H1 (cell line): Measurements from ENCODE around the gene MEMO1. TPM values are rescaled to one million over a fixed set of nuclear protein-coding genes. Genes with fewer than 3 reads are reported as not detected.

ENCODE experiments used
- CTCF ChIA-PET: fragments of 300-600 bp; sonication (Branson Sonifier 250); formaldehyde crosslinking; loops from one replicate; lab custom pipeline; 2021; ENCODE audit not compliant: partially characterized antibody; lab: Charles Lee
- POLR2A ChIA-PET: fragments of 300-600 bp; sonication (Branson Sonifier 250); formaldehyde crosslinking; loops from one replicate; lab custom pipeline; 2021; ENCODE audit warnings: inconsistent platforms; ENCODE audit not compliant: partially characterized antibody; lab: Charles Lee
- DNase-seq, 2 experiments: peaks; one replicate each; pipeline versions ENCODE4 v3.0.0 to v3.0.0-alpha.2; 2010 to 2022; ENCODE audit warnings: low spot score in 2 of 2, low read depth in 1 of 2, mixed read lengths in 1 of 2
- FAIRE-seq: peaks from 2 replicates; lab custom pipeline; 2011; peaks lifted over from hg19 to GRCh38; lab: Jason Lieb, UNC
- H2AFZ ChIP-seq: 2 replicates; pipeline ENCODE4 v1.8.1; 2012; ENCODE audit warnings: low read length, inconsistent platforms
- H2AK5ac ChIP-seq: 2 replicates; pipeline ENCODE4 v1.6.1; 2013; ENCODE audit warnings: low read depth, low read length
- H2BK120ac ChIP-seq: replicated peaks from 2 replicates; pipeline ENCODE3; 2013; ENCODE audit warnings: low read depth, low read length, inconsistent platforms
- H2BK12ac ChIP-seq: 2 replicates; pipeline ENCODE4 v1.6.1; 2013; ENCODE audit warnings: low read depth, low read length
- H2BK15ac ChIP-seq: 2 replicates; pipeline ENCODE4 v1.6.1; 2013; ENCODE audit warnings: low read length
- H2BK20ac ChIP-seq: 2 replicates; pipeline ENCODE4 v1.6.1; 2013; ENCODE audit warnings: low read length
- H2BK5ac ChIP-seq: 2 replicates; pipeline ENCODE4 v1.6.1; 2013; ENCODE audit warnings: low read depth, low read length
- H3K14ac ChIP-seq: 2 replicates; pipeline ENCODE4 v1.6.1; 2013; ENCODE audit warnings: inconsistent platforms; ENCODE audit not compliant: insufficient read length
- H3K18ac ChIP-seq: 2 replicates; pipeline ENCODE4 v1.6.1; 2013; ENCODE audit warnings: low read length; ENCODE audit errors: extremely low read depth
- H3K23ac ChIP-seq: 2 replicates; pipeline ENCODE4 v1.6.1; 2013; ENCODE audit warnings: inconsistent platforms; ENCODE audit not compliant: insufficient read length
- H3K23me2 ChIP-seq: 2 replicates; pipeline ENCODE4 v1.6.1; 2013; ENCODE audit warnings: low read depth, low read length
- H3K27ac ChIP-seq: 2 replicates; pipeline ENCODE4 v1.6.1; 2011; ENCODE audit warnings: low read depth, low read length, inconsistent platforms
- H3K27me3 ChIP-seq, 4 experiments: replicated peaks in 1 of 4; 1 replicate in 1 of 4; 2 replicates in 3 of 4; pipeline versions ENCODE4 v1.6.1 to v1.8.1; 2011 to 2013; ENCODE audit warnings: low read length in 3 of 4, mild to moderate bottlenecking in 3 of 4, inconsistent platforms in 2 of 4, mixed read lengths in 2 of 4, moderate library complexity in 1 of 4; ENCODE audit not compliant: control insufficient read depth in 3 of 4, insufficient read depth in 3 of 4; ENCODE audit errors: extremely low read depth in 1 of 4
- H3K36me3 ChIP-seq, 4 experiments: 2 replicates each; pipeline versions ENCODE4 v1.6.1 to v1.8.1; 2011 to 2013; ENCODE audit warnings: mild to moderate bottlenecking in 4 of 4, low read length in 3 of 4, moderate library complexity in 2 of 4, control low read depth in 1 of 4, inconsistent platforms in 1 of 4; ENCODE audit not compliant: insufficient read depth in 4 of 4, control insufficient read depth in 2 of 4
- H3K4ac ChIP-seq: replicated peaks from 2 replicates; pipeline ENCODE3; 2013; ENCODE audit warnings: low read length, low read depth, mixed read lengths, inconsistent platforms; ENCODE audit not compliant: insufficient read length
- H3K4me1 ChIP-seq, 4 experiments: replicated peaks in 1 of 4; 1 replicate in 1 of 4; 2 replicates in 3 of 4; pipeline versions ENCODE4 v1.6.1 to v1.8.1; 2011 to 2013; ENCODE audit warnings: low read length in 3 of 4, inconsistent platforms in 2 of 4, mixed read lengths in 1 of 4; ENCODE audit not compliant: insufficient read depth in 4 of 4, control insufficient read depth in 3 of 4
- H3K4me2 ChIP-seq, 2 experiments: 2 replicates each; pipeline versions ENCODE4 v1.6.1 to v1.8.1; 2011 to 2013; ENCODE audit warnings: low read depth in 2 of 2, low read length in 2 of 2, control low read depth in 1 of 2, inconsistent platforms in 1 of 2, mild to moderate bottlenecking in 1 of 2; ENCODE audit not compliant: insufficient read depth in 1 of 2
- H3K4me3 ChIP-seq, 4 experiments: fragments of 200-600, 300-600 bp in 1 of 4; sonication (generic), shearing (Covaris generic), sonication (Bioruptor Twin) in 1 of 4; 2 replicates each; pipeline versions ENCODE4 v1.5.1 to v1.8.1; 2011 to 2016; ENCODE audit warnings: low read length in 4 of 4, low read depth in 3 of 4, control low read depth in 2 of 4, inconsistent platforms in 2 of 4, mild to moderate bottlenecking in 2 of 4, mixed read lengths in 1 of 4, moderate library complexity in 1 of 4; ENCODE audit not compliant: insufficient read depth in 2 of 4; ENCODE audit errors: extremely low read depth in 1 of 4
- H3K56ac ChIP-seq: replicated peaks from 2 replicates; pipeline ENCODE3; 2013; ENCODE audit warnings: low read depth, mild to moderate bottlenecking, mixed read lengths, low read length, inconsistent platforms; ENCODE audit not compliant: insufficient read length
- H3K79me1 ChIP-seq: 2 replicates; pipeline ENCODE4 v1.6.1; 2013; ENCODE audit warnings: low read depth, low read length, control low read depth
- H3K79me2 ChIP-seq, 2 experiments: 2 replicates each; pipeline versions ENCODE4 v1.6.1 to v1.8.1; 2012 to 2013; ENCODE audit warnings: low read length in 2 of 2, mild to moderate bottlenecking in 2 of 2, inconsistent platforms in 1 of 2; ENCODE audit not compliant: insufficient read depth in 2 of 2, control insufficient read depth in 1 of 2
- H3K9ac ChIP-seq, 4 experiments: replicated peaks in 1 of 4; 1 replicate in 1 of 4; 2 replicates in 3 of 4; pipeline versions ENCODE4 v1.6.1 to v1.8.1; 2011 to 2013; ENCODE audit warnings: low read depth in 3 of 4, low read length in 3 of 4, control low read depth in 2 of 4, mild to moderate bottlenecking in 2 of 4, moderate library complexity in 2 of 4, inconsistent platforms in 1 of 4; ENCODE audit errors: extremely low read depth in 1 of 4
- H3K9me3 ChIP-seq, 2 experiments: 2 replicates each; pipeline versions ENCODE4 v1.6.1 to v1.8.1; 2012 to 2013; ENCODE audit warnings: mild to moderate bottlenecking in 2 of 2, moderate library complexity in 2 of 2, control low read depth in 1 of 2, inconsistent platforms in 1 of 2, low read depth in 1 of 2, low read length in 1 of 2, mixed read lengths in 1 of 2; ENCODE audit not compliant: insufficient read depth in 2 of 2
- H4K20me1 ChIP-seq, 2 experiments: replicated peaks in 1 of 2; 2 replicates each; pipeline versions ENCODE3 to v1.8.1; 2011 to 2013; ENCODE audit warnings: inconsistent platforms in 2 of 2, low read length in 2 of 2, mild to moderate bottlenecking in 1 of 2; ENCODE audit not compliant: insufficient read depth in 2 of 2, control insufficient read depth in 1 of 2
- H4K5ac ChIP-seq: 2 replicates; pipeline ENCODE4 v1.6.1; 2013; ENCODE audit warnings: low read length, low read depth, mixed read lengths, inconsistent platforms; ENCODE audit not compliant: insufficient read length
- H4K8ac ChIP-seq: 2 replicates; pipeline ENCODE4 v1.8.0; 2013; ENCODE audit warnings: mild to moderate bottlenecking, moderate library complexity, low read length, inconsistent platforms; ENCODE audit not compliant: insufficient read depth; ENCODE audit errors: extremely low read depth
- H4K91ac ChIP-seq: replicated peaks from 2 replicates; pipeline ENCODE3; 2013; ENCODE audit warnings: low read length, mixed read lengths, inconsistent platforms; ENCODE audit not compliant: insufficient read length
- BCL11A ChIP-seq, 2 experiments: IDR thresholded peaks; one replicate each; pipeline ENCODE4 v1.6.1; 2011; ENCODE audit warnings: low read depth in 2 of 2, low read length in 2 of 2, mild to moderate bottlenecking in 2 of 2
- CTBP2 ChIP-seq: IDR thresholded peaks from 2 replicates; pipeline ENCODE4 v1.7.0; 2011; ENCODE audit warnings: borderline replicate concordance, mild to moderate bottlenecking, moderate library complexity, mixed read lengths, low read length; ENCODE audit not compliant: insufficient read depth, insufficient read length
- TEAD4 ChIP-seq: IDR thresholded peaks from 2 replicates; pipeline ENCODE4 v1.6.1; 2012; ENCODE audit warnings: low read depth, low read length, inconsistent platforms, mixed read lengths
- WGBS, 2 experiments: shearing (Covaris generic) in 1 of 2; methylation state at CpG; one replicate each; pipeline versions ENCODE4 v1.1.6 to v1.1.7; 2013 to 2015; ENCODE audit warnings: low lambda C conversion rate in 2 of 2, mixed read lengths in 2 of 2, inconsistent platforms in 1 of 2, low coverage in 1 of 2, missing lambda C conversion rate in 1 of 2; ENCODE audit not compliant: insufficient replicate concordance in 2 of 2, insufficient coverage in 1 of 2, insufficient read length in 1 of 2; ENCODE audit errors: extremely low coverage in 1 of 2, missing lambda C conversion rate in 1 of 2; 5-methylcytosine and 5-hydroxymethylcytosine counted together
- polyA plus RNA-seq, 7 experiments: library from polyadenylated mRNA; depleted of rRNA in 3 of 7; stranded (reverse) in 5 of 7; unstranded in 2 of 7; fragments of >200 nt in 5 of 7; fragments of 200-250 nt in 2 of 7; gene quantifications; 1 replicate in 5 of 7; 2 replicates in 1 of 7; 4 replicates in 1 of 7; pipeline versions ENCODE4 v1.2.1 to v1.2.3, GENCODE V29; 2011 to 2013; ENCODE audit warnings: missing spikeins in 2 of 7, mixed read lengths in 2 of 7
- total RNA-seq: library from RNA; stranded (reverse); fragmentation: NEBNext Ultra II Directional; extraction: Animal tissue kit (Norgen Biotek cat#: 25700); gene quantifications from 2 replicates; pipeline ENCODE4 v1.2.1, GENCODE V29; 2021

Gene MEMO1
- total and polyA plus RNA-seq, 2 of the 8 experiments (the other 6 are each of a cell fraction or from before 2014, with no cell fraction given): 26.9 to 54.7 TPM

- Histone ChIP-seq H4K5ac (no peak overlapping the region), H3K36me3 (no peaks in the 10 kb centered on the region), H3K4me3 (no peak overlapping the region), H3K79me2 (peaks cover 0 to 34% of the 10 kb centered on the region in 2 experiments; a peak in 2 of 4 replicates), H2BK15ac (no peak overlapping the region), H2BK5ac (no peak overlapping the region), H4K8ac (no peak overlapping the region), H3K14ac (no peak overlapping the region), H2BK20ac (no peak overlapping the region), H3K23ac (no peak overlapping the region), H2AFZ (no peak overlapping the region), H3K18ac (no peak overlapping the region), H3K27ac (no peak overlapping the region), H3K4me1 (no peaks in the 10 kb centered on the region), H2BK12ac (no peak overlapping the region), H3K9me3 (no peaks in the 10 kb centered on the region), H3K4ac (no peak overlapping the region), H2AK5ac (no peak overlapping the region), H3K4me2 (no peak overlapping the region), H4K20me1 (no peaks in the 10 kb centered on the region), H3K9ac (no peak overlapping the region), H3K79me1 (no peaks in the 10 kb centered on the region; the same call in 1 of the 2 replicates), H3K27me3 (no peaks in the 10 kb centered on the region), H4K91ac (no peak overlapping the region), H3K23me2 (no peaks in the 10 kb centered on the region), H3K56ac (no peak overlapping the region), H2BK120ac (no peak overlapping the region)
- CTCF ChIA-PET: interaction anchor here (0.6 kb wide), 1 partner anchor 11 kb away, joined by 5 read pairs; no protein-coding TSS in a partner anchor
- DNase-seq: no peak
- 82% methylated on average over 4 of the region's 4 CpGs; no CpG with 5 or more reads in 1 of the 2 experiments for WGBS, 2 experiments
- FAIRE-seq: no peak
- POLR2A ChIA-PET: no interaction called here
- no peak for TF ChIP-seq BCL11A (IDR thresholded peaks at IDR 0.05; ENCODE audit: low read depth in 2 of 2, low read length in 2 of 2)
- no peak for TF ChIP-seq CTBP2
- TF ChIP-seq TEAD4: no peak
Observed at GRCh38 chr2:31969178-31969577, 41.6 kb downstream of the MEMO1 start.
